C1 segment of cervical spinal cord (tissue), 14 donors: ENCODE measurements around the gene INPP4A.
A peak's percentile ranks its signal among the peaks of the same experiment; 100 is the strongest.

Source experiments
- DNase-seq, 14 donors: peaks; one replicate each; lab custom pipeline; 2025; lab: John Stamatoyannopoulos, UW

INPP4A gene

DNA sequence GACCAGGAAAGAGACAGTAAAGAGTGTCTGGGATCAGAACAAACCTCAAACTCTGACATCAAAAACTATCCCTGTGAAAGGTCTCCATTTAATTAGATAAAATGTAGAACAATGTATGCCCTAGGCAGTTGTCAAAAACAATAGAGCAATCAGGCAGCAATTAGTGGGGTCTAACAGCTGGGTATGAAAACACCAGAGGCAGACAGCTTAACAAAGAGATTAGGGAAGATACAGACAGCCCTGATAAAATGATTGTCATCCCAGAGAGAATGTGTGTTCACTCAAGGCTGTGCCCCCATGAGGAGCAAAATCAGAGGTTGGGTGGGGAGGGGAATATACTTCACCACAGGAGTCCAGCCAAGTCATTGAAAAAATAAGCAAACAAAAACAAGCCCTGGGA lies 50.0 kb downstream of the INPP4A start:
- no peak for DNase-seq

DNA sequence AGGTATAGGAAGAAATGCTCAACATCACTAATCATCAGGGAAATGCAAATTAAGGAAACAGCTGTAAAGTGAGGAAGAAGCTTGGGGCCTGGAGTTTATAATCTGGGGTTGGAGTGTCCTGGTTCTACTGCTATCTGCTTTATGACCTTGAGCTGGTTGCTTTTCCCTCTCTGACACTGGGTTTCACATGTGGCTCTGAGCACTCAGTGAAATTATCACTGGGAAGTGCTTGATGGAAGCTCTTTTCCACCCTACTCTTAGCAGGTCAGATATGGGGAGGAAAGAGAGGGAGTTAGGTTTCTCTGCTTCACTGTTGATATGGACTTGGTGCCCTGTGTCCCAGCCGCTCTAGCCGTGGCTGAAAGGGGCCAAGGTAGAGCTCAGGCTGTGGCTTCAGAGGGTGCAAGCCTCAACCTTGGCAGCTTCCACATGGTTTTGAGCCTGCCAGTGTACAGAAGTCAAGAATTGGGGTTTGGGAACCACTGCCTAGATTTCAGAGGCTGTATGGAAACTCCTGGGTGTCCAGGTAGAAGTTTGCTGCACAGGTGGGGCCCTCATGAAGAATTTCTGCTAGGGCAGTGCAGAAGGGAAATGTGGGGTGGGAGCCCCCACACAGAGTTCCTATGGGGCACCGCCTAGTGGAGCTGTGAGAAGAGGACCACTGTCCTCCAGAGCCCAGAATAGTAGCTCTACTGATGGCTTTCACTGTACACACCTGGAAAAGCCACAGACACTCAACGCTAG lies 52.3 kb downstream of the INPP4A start:
- DNase-seq = no peak

DNA sequence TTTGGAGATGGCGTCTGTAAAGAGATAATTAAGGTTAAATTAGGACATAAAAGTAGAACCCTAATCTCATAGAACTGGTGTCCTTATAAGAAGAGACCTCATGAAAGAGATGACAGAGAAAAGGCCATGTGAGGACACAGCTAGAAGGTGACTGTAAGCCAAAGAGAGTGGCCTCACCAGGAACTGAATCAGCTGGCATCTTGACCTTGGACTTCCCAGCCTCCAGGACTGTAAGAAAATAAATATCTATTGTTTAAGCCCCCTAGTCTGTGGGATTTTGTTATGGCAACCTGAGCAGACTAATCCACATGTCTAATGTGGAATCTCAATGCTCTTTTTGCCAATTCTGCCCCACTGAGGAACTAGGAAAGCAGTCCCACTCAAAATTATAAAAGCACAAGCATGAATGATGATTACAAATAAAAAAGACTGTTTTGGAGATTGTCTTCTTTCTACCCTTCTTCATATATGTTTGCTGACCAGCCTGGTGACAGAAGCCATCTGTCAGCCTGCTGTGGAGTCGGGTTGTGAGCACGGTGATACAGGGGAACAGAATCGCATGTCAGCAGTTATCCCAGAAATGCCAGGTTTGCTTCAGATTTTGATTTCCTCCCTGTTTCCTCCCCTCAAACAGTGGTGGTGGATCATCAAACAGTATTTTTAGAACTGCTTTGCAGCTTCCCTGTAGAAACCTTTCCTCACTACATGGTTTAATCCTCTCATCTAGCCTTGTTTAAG lies 54.2 kb downstream of the INPP4A start:
- peak in 1 of 14 donors; percentile 72 for DNase-seq

DNA sequence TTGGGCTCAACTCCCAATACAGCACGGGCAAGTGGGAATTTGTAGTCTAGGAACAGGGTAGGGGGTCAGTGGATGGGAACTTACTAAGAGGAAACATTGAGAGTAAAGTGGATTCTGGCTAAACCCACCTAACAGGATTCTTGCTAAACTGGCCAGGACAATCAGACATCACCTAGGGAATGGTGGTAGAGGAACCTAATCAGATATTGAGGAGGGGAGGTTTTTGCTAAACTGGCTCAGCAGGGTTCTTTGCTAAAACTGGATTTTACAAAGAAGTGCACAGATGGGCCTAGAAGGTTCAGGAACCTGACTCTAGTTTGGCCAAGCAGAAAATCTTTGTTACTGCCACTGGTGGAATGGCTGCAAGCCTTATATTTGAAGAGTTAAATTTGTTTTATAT lies 55.9 kb downstream of the INPP4A start:
- no peak for DNase-seq

DNA sequence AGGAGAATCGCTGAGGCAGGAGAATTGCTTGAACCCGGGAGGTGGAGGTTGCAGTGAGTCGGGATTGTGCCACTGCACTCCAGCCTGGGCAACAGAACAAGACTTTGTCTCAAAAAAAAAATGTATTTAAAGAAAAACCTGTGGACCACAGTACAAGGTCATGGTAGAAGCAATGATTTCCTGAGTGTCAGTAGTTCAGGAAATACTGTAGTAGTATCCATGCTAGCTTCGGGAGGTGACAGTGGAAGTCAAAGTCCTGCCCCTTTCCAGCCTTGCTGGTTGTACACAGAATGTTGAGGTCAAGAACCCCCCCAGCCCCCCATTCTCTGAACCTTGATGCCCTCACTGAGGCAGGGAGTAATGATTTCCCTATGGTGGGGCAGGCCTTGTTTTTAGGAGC lies 56.6 kb downstream of the INPP4A start:
- DNase-seq = no peak

DNA sequence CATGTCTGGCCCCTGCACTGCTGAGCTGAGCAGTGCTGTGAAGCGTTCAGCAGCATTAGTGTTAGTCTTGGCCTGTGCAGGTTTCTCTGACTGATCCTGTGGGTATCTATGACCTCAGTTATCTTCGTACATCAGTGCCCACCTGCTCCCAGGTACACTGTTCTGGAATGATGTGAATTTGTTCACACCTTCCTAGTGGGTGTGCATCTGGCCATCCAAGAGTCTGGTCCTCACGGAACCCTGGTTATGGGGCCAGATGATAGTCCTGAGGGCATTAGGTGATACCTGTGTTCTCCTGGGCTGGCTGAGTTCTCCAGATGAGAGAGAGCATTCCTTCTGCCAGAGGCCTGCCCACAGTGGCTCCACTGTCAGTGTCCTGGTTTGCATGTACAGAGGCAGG lies 57.2 kb downstream of the INPP4A start:
- no peak for DNase-seq

DNA sequence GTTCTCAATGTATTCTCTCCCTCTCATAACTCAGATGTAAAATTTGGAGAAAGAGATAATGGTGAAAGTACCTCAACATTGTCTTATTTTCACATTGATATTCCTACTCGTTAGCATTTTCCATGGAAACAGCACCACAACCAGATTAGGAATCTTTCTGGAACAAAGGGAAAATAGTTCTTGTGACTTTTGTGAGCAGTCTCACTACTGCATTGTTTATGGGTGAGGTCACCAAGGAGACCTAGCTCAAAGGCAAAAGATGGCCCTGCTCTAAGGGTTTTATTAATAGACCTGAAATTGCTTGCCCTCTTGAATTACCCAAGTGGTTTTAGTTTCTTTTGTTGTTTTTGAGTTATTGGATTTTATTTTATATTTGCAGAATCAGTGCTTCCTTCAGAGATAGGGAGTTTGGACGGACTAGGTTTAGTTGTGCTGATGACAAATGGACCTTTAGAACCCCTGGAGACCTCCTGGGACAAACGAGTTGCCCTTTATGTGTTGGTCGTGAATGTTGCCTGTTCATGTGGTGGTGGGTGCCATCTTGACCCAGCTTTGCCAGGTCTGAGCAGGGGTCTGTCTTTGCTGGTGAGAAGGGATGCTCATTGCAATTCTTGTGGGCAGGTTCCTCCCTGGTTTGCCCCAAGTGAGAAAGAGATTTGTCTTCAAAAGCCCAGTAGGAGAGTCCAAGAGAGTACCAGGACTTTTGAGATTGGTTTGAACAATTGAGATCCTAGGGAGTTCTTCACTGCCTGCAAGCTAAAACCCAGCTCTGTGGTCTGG lies 58.1 kb downstream of the INPP4A start:
- no peak for DNase-seq

DNA sequence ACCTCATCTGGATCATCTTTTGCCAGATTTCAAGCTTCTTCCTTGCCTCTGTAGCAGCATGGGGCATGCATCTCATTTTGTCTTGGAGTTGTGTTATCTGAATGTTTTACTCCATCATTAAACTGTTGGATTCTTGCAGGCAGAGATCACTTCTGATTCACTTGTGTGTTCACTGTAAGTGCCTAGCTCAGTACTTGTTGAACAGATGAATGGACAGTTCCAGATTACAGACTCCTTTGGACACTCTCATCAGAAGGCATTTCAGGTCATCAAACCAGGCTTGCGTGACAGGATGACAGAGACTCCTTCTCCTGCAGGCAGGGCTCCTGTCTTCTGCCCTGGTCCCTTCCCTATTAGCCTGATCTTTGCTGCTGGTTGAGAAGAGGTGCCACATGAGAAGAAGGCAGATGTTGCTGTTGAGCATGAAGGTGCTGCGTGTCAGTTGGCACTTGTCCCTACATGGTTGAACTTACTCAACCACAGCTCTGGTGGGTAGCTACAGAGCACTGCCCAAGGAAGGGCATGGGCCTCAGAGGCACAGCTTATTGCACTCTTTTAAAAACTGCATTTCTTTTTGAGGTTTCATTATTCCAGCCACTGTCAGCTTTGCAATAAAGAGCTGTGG lies 58.9 kb downstream of the INPP4A start:
- DNase-seq = no peak

DNA sequence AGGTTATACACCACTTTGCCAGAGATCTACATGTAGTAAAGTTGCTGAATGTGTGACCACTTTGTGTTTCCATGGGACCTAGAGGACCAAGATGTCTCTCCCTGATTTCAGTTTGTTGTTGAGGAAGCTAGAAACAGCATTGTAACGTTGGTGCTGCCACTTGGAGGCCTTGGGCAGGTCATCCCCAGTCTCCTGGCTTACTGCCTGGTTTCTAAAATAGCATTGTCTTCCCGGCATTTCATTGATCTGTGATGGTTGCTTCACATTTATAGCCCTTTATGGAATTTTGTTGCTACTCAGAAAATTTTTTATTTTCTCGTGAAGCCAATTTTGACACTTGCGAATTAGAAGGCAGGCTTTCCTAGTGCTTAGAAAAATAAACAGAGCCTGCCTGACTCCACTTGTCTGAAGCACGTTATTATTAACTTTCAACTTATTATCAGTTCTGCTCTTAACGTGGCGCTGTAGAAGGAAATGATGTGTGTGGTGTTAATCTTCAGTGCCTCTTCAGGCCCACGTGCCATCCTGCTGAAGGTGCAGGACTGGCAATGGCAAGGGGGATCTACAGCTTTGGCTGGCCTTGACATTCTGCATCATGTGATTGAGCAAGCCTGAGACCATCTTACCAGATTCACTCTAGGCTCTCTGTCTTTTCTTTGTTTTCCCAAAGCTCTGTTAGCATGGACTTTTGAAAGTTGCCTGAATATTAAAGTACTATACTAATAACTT lies 59.9 kb downstream of the INPP4A start:
- peak in 1 of 14 donors; percentile 15 for DNase-seq

DNA sequence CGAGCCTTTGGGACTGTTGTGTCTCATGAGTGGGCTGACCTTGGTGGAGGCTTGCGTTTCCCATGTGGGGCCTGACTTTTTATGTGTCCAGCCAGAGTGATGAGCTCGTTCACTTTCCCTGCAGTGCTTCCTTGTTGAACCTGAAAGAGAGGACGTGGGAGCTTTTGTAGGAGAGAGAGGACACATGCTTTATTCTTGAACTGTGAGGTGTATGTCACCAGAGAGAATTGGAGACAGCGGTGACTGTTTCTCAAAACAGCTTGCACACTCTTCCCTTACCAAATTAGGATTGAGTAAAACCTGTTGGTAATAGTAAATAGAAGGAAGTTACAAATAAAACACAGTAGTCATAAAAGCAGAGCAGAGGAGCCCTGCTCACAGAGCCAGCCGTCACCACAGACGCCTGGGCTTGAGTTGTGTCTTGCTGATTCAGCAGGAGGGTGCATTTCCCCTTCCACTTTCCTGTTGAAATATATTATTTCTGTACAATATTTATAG lies 60.7 kb downstream of the INPP4A start:
- DNase-seq = peak in 2 of 14 donors; percentile 22 to 45

DNA sequence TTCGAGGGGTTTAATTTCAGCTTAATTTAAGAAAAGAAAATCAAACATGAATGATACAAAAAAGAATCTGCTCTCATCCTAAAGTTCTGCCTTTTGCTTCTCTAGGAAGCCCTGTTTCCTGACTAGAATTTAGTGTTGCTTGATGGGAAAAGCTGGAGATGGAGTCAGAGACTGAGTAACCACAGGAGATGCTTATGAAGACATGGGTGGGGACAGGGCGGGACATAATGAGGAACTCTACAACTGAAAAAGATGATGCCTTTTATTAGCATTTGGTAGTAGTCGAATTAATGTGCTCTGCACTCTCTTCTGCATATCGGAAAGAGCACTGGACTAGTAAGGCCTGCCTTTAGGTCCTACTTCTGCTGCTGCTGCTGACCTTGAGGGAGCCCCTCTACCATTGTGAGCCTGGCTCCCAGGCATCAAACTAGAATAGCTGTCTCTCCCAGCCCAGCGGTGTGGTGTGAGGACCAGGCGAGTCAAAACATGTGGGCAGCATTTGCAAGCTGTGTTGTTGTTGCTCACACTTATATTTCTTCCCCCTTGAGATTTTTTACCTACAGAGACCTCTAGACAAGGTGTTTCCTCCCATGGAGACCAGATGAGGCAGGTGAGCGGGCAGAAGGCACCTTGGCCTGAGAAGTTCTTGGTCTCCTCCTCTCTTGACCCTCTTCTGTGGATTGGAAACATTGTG lies 61.5 kb downstream of the INPP4A start:
- DNase-seq = no peak

- no peak for DNase-seq
Observed at GRCh38 chr2:98506881-98507280, 62.2 kb downstream of the INPP4A start.

GRCh38 chr2:98507461-98507860 lies 62.8 kb downstream of the INPP4A start:
- DNase-seq = no peak

DNA sequence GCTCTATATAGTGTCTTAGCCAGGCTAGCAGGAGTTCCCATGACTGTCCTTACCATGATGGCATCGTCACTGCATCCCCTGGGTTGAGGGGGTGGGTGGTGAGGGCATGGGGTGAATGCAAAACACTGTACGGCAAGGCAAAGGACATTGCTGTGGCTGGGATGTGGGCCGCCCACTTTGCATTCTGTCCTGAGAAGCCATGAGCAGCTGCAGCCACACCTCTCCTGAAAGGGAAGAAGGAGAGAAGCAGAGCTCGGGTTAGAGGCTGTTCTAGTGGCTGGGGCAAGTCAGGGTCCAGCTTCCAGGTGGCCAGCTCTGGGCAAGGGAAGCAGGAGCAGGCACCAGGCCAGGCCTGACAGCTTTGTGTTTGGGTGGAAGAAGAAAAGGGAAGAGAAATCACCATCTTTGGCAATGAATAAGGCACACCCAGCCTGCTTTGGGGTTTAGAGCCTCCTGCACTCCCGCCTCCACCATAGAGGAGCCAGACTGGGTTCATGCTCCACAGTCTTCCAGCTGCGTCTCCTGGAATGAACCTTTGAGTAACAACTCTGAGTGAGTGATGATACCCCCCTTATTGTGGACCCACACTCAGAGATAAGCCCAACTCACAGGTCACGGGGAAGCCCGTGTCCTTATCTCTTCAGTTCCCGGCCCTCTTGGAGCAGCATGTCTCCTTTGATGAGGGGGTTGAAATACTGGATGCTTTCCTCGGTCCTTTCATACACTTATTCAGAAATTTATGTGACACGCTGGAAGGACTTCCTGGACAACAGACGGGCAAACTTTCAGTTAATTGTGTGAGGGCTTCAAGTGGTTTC lies 63.4 kb downstream of the INPP4A start:
- DNase-seq = peak in 8 of 14 donors; percentile 28 to 71 (median 60)

DNA sequence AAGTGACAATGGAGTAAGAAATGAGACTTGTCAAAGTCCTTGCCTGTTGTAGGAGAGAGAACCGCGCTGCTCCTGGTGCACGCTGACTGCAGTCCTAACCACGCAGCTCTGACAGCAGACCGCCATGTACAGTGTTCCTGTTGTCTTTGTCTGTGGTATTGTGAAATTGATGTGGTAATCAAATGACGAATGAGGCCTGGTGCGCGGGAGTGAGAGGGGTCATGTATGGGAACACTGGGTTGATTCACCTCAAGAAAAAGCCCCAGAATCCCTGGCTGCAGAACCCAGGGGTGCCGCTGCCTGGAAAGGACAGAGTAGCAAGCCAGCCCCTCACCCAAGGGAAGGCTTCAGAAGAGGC lies 64.0 kb downstream of the INPP4A start:
- peak in 3 of 14 donors; percentile 27 to 57 (median 31) for DNase-seq

- no peak for DNase-seq
Observed at GRCh38 chr2:98509542-98510321, 65.1 kb downstream of the INPP4A start.

DNA sequence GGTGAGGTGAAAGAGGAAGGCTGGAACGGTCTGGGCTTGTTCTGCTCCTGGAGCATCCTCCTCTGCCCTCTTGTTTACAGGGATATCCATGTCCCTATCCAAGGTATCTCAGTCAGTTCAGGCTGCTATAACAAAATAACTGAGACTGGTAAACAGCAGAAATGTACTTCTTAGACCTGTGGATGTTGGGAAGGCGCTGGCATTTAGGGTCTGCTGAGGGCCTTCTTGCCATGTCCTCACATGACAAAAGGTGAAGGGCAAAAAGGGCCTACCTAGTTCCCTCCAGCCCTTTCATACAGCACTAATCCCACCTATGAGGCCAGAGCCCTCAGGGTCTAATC lies 65.6 kb downstream of the INPP4A start:
- DNase-seq = no peak

GRCh38 chr2:98511981-98512380 lies 67.3 kb downstream of the INPP4A start:
- no peak for DNase-seq

- no peak for DNase-seq
Observed at GRCh38 chr2:98512699-98513098, 68.0 kb downstream of the INPP4A start.
